ENCODE data around the gene PLEKHA8. TPM values are rescaled to one million over a fixed set of nuclear protein-coding genes. Genes with fewer than 3 reads are reported as not detected.
"Not testable (repeated sequence)": the region's sequence is repeated elsewhere in the genome, so short reads cannot be mapped to it uniquely, and the experiment has no call there.

PLEKHA8 gene
- total RNA-seq, 4 donors from 2014 or later: 2.3 to 3.2 (median 2.6) TPM

GRCh38 chr7:30088362-30088761 is 60.1 kb downstream of the PLEKHA8 start:
- DNase-seq (no peak), ATAC-seq (no peak)
- no peak overlapping the region for H3K27ac ChIP-seq
- no peak overlapping the region for H3K4me3 ChIP-seq
- no peaks in the 10 kb centered on the region for H3K36me3 ChIP-seq
- intact Hi-C loops (cut with DNase I; ENCODE audit: low total_unique reads): no loop called here
- H3K27me3 ChIP-seq: no peaks in the 10 kb centered on the region
- in situ Hi-C loops (cut with MboI; ENCODE audit: low sequenced_read_pairs in 4 of 4): no loop called here
- H3K9me3 ChIP-seq: no peaks in the 10 kb centered on the region
- TF ChIP-seq, protein P1, sequence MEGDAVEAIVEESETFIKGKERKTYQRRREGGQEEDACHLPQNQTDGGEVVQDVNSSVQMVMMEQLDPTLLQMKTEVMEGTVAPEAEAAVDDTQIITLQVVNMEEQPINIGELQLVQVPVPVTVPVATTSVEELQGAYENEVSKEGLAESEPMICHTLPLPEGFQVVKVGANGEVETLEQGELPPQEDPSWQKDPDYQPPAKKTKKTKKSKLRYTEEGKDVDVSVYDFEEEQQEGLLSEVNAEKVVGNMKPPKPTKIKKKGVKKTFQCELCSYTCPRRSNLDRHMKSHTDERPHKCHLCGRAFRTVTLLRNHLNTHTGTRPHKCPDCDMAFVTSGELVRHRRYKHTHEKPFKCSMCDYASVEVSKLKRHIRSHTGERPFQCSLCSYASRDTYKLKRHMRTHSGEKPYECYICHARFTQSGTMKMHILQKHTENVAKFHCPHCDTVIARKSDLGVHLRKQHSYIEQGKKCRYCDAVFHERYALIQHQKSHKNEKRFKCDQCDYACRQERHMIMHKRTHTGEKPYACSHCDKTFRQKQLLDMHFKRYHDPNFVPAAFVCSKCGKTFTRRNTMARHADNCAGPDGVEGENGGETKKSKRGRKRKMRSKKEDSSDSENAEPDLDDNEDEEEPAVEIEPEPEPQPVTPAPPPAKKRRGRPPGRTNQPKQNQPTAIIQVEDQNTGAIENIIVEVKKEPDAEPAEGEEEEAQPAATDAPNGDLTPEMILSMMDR (IDR thresholded peaks at IDR 0.05 in 4 of 5, conservative IDR thresholded peaks at IDR 0.05 in 1 of 5): no peak
- no peak for TF ChIP-seq POLR2A (IDR thresholded peaks at IDR 0.05)
- H3K4me1 ChIP-seq: no peaks in the 10 kb centered on the region

DNA sequence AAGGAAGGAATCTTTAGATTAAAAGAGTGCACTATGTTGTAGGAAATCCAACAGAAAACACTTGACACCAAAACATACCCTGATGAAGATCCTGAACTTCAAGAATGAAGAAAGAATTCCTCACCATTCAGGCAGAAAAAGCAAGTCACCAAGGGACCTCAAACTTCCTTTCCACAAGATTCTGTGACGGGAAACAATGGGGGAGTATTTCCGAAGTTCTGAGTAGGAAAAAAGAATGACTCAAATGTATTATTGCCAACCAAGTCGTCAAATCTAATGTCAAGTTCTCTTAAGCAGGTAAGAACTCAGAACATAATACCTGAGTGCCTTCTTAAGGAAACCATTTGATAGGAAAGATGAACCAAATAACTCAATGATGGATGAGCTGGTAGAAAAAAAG is 61.9 kb downstream of the PLEKHA8 start:
- Histone ChIP-seq H3K9me3 (no peaks in the 10 kb centered on the region), H3K36me3 (no peaks in the 10 kb centered on the region), H3K27me3 (no peaks in the 10 kb centered on the region), H3K27ac (no peak overlapping the region), H3K4me1 (no peaks in the 10 kb centered on the region), H3K4me3 (no peak overlapping the region)
- TF ChIP-seq, protein P1 (IDR thresholded peaks at IDR 0.05 in 4 of 5, conservative IDR thresholded peaks at IDR 0.05 in 1 of 5): no peak
- TF ChIP-seq POLR2A (IDR thresholded peaks at IDR 0.05): no peak
- in situ Hi-C loops (cut with MboI; ENCODE audit: low sequenced_read_pairs in 4 of 4): no loop called here
- intact Hi-C loops (cut with DNase I; ENCODE audit: low total_unique reads): no loop called here
- ATAC-seq (no peak), DNase-seq (no peak)

DNA sequence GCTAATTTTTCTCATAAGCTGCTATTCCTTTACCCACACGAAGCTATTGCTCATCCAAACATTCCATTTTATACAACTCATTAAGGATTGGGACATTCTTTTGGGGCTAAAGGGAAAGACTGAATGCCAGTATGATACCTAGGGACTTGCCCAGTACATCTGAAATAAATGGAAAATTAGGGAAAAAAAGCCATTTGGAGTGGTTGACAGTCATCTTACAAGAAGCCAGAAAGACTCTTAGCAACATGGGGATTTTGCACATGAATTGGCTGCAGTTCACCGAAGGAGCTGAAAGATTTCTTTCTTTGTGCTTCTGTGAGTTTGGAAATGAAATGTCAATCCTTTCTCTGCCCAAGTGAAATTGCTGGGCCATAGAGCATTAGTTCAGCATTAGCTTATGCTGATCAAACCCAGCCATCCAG is 63.3 kb downstream of the PLEKHA8 start:
- intact Hi-C loops (cut with DNase I; ENCODE audit: low total_unique reads) (no loop called here), in situ Hi-C loops (cut with MboI; ENCODE audit: low sequenced_read_pairs in 4 of 4) (no loop called here)
- Histone ChIP-seq H3K36me3 (no peaks in the 10 kb centered on the region), H3K4me3 (no peak overlapping the region), H3K4me1 (no peaks in the 10 kb centered on the region), H3K27me3 (no peaks in the 10 kb centered on the region), H3K9me3 (no peaks in the 10 kb centered on the region), H3K27ac (no peak overlapping the region)
- TF ChIP-seq, protein P1 (IDR thresholded peaks at IDR 0.05 in 4 of 5, conservative IDR thresholded peaks at IDR 0.05 in 1 of 5): no peak
- DNase-seq: no peak
- peak; percentile 58 to 59 for ATAC-seq

DNA sequence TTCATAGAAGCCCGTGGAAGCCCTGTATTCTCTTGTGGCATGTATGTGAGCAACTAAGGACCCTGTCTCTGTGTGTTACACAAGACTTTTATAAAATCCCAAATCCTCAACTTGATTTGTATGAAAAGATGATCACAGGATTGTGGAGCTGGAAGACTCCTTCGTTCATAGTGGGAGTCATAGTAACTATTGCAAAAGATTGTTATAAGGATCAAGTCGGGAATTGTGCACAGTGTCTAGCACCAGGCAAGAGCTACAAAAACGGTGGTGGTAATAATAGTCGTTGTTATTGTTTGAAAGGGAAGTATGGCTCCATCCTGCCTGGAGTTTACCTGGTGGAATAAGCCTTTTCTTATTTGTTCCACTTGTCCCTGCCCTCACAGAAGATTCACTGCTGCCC is 63.8 kb downstream of the PLEKHA8 start:
- H3K27me3 ChIP-seq: no peaks in the 10 kb centered on the region
- H3K36me3 ChIP-seq: no peaks in the 10 kb centered on the region
- H3K9me3 ChIP-seq: no peaks in the 10 kb centered on the region
- no peaks in the 10 kb centered on the region for H3K4me1 ChIP-seq
- DNase-seq (no peak), ATAC-seq (no peak)
- no peak for TF ChIP-seq POLR2A (IDR thresholded peaks at IDR 0.05)
- TF ChIP-seq, protein P1 (IDR thresholded peaks at IDR 0.05 in 4 of 5, conservative IDR thresholded peaks at IDR 0.05 in 1 of 5): no peak
- no peak overlapping the region for H3K27ac ChIP-seq
- intact Hi-C loops (cut with DNase I; ENCODE audit: low total_unique reads) (no loop called here), in situ Hi-C loops (cut with MboI; ENCODE audit: low sequenced_read_pairs in 4 of 4) (no loop called here)
- H3K4me3 ChIP-seq: no peak overlapping the region

DNA sequence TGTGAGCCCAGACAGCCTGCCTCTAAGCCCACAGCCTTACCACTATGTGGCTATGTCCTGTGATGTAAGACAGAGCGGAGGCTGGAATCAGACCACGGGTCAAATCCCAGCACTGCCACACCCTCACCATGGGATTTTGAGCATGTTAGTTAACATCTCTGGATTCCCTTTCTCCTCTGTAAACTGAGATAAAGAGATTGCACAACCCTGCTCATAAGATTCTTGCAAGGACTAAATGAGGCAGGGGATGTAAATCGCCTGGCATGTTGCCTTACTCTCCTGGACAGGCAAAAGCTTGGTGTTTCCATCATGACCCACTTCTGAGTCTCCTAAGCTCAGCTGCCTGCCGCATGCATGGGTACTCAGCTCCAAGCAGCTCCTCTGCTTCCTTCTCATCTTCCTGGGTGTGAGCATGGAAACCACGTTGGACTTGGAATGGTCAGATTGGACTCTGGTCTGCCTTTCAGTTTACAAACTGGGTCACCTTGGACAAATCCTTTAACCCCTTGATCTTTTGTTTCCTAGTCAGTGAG is 65.3 kb downstream of the PLEKHA8 start:
- no peaks in the 10 kb centered on the region for H3K9me3 ChIP-seq
- TF ChIP-seq, protein P1 (IDR thresholded peaks at IDR 0.05 in 4 of 5, conservative IDR thresholded peaks at IDR 0.05 in 1 of 5): no peak
- TF ChIP-seq POLR2A (IDR thresholded peaks at IDR 0.05): no peak
- intact Hi-C loops (cut with DNase I; ENCODE audit: low total_unique reads): no loop called here
- peak; percentile 52 to 81 for ATAC-seq
- no peaks in the 10 kb centered on the region for H3K36me3 ChIP-seq
- no peak overlapping the region for H3K4me3 ChIP-seq
- in situ Hi-C loops (cut with MboI; ENCODE audit: low sequenced_read_pairs in 4 of 4): no loop called here
- DNase-seq: peak; percentile 8 to 53
- no peaks in the 10 kb centered on the region for H3K4me1 ChIP-seq
- no peaks in the 10 kb centered on the region for H3K27me3 ChIP-seq
- H3K27ac ChIP-seq: no peak overlapping the region

GRCh38 chr7:30098599-30098998 is 70.4 kb downstream of the PLEKHA8 start:
- H3K27ac ChIP-seq; ATAC-seq; intact Hi-C loops (cut with DNase I; ENCODE audit: low total_unique reads); H3K9me3 ChIP-seq; H3K27me3 ChIP-seq; H3K4me1 ChIP-seq; H3K4me3 ChIP-seq; in situ Hi-C loops (cut with MboI; ENCODE audit: low sequenced_read_pairs in 4 of 4); H3K36me3 ChIP-seq; DNase-seq: not testable (repeated sequence)
